Muscle of leg (tissue), 11 donors: Measurements from ENCODE around the gene WDFY2. TPM values are rescaled to one million over a fixed set of nuclear protein-coding genes. Genes with fewer than 3 reads are reported as not detected.

ENCODE experiments used
- DNase-seq: peaks from one replicate; pipeline ENCODE4 v3.0.0; 2013
- H3K27ac ChIP-seq: one replicate; pipeline ENCODE4 v1.5.1; 2013; ENCODE audit warnings: mild to moderate bottlenecking, low read length, control low read depth
- H3K27me3 ChIP-seq: one replicate; pipeline ENCODE4 v1.6.1; 2013; ENCODE audit warnings: low read length; ENCODE audit not compliant: control insufficient read depth, insufficient read depth
- H3K36me3 ChIP-seq: one replicate; pipeline ENCODE4 v1.6.1; 2013; ENCODE audit warnings: low read length; ENCODE audit not compliant: control insufficient read depth, insufficient read depth
- H3K4me1 ChIP-seq: one replicate; pipeline ENCODE4 v1.6.1; 2013; ENCODE audit warnings: low read length; ENCODE audit not compliant: control insufficient read depth, insufficient read depth
- H3K4me3 ChIP-seq: one replicate; pipeline ENCODE4 v1.5.1; 2013; ENCODE audit warnings: low read length, control low read depth
- H3K9me3 ChIP-seq: replicated peaks from 2 replicates; pipeline ENCODE4 v1.6.1; 2013; ENCODE audit warnings: low read depth, low read length; ENCODE audit not compliant: control insufficient read depth
- WGBS: methylation state at CpG from one replicate; pipeline ENCODE4 v1.1.5; 2013; ENCODE audit warnings: missing lambda C conversion rate; ENCODE audit not compliant: insufficient coverage; 5-methylcytosine and 5-hydroxymethylcytosine counted together
- polyA plus RNA-seq, 8 donors: library from polyadenylated mRNA; unstranded; fragments of 120-200 nt; gene quantifications; one replicate each; pipeline versions ENCODE4 v1.2.1 to v1.2.3, GENCODE V29; 2013; ENCODE audit warnings: inconsistent platforms in 1 of 8, low replicate concordance in 1 of 8; ENCODE audit not compliant: insufficient read length in 8 of 8, insufficient read depth in 1 of 8
- total RNA-seq: library from RNA; stranded (reverse); fragments of 120-200 nt; gene quantifications from one replicate; pipeline ENCODE4 v1.2.4, GENCODE V29; 2013

The WDFY2 gene
- total and polyA plus RNA-seq, 9 donors = 4.3 to 9.6 (median 6.5) TPM

DNA sequence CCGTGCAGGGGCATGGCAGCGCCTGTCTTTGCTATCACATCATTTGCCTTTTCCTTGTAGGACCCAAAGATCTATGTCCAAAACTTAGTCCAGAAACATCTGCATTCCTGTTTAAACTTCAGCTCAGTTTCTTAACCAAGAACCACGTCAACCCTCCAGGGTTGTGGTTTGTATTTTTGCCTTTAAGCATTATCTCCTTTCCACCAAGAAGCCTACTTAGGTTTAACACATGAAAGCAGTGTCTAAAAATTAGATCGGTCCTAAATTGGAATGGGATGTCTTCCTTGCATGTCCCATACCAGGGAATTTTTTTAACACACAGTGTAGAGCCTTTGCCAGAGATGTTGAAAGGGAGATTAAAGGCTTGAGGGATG is 180.9 kb downstream of the WDFY2 start:
- H3K4me1 ChIP-seq = peaks cover 11% of the 10 kb centered on the region
- no peak overlapping the region for H3K27ac ChIP-seq
- H3K4me3 ChIP-seq = no peak overlapping the region
- H3K9me3 ChIP-seq = no peaks in the 10 kb centered on the region
- H3K27me3 ChIP-seq = no peaks in the 10 kb centered on the region
- H3K36me3 ChIP-seq = peaks cover 22% of the 10 kb centered on the region
- 83% methylated on average over 2 of the region's 4 CpGs for WGBS
- DNase-seq = no peak

DNA sequence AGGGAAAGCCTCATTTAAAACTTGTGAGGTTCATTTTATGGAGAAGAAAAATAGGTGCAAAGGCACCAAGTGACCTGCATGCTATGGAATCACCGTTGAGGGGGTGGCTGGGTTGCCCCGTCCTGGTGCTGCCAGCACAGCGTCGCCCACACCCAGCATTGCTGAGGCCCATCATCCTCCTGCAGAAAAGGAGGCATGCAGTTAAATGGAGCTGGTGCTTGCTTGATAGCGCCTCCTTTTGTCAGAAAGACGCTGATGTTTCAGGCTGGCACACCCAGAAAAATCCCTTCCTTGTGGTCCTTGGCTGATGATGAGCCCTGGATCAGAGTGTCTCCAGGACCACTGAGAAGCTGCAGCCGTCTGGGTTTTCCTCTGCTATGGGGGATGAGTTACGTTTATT is 182.8 kb downstream of the WDFY2 start:
- DNase-seq = no peak
- WGBS = 79% methylated on average over 6 of the region's 8 CpGs
- Histone ChIP-seq H3K4me1 (peaks cover 11% of the 10 kb centered on the region), H3K27ac (no peak overlapping the region), H3K27me3 (no peaks in the 10 kb centered on the region), H3K9me3 (no peaks in the 10 kb centered on the region), H3K36me3 (peaks cover 26% of the 10 kb centered on the region), H3K4me3 (no peak overlapping the region)

DNA sequence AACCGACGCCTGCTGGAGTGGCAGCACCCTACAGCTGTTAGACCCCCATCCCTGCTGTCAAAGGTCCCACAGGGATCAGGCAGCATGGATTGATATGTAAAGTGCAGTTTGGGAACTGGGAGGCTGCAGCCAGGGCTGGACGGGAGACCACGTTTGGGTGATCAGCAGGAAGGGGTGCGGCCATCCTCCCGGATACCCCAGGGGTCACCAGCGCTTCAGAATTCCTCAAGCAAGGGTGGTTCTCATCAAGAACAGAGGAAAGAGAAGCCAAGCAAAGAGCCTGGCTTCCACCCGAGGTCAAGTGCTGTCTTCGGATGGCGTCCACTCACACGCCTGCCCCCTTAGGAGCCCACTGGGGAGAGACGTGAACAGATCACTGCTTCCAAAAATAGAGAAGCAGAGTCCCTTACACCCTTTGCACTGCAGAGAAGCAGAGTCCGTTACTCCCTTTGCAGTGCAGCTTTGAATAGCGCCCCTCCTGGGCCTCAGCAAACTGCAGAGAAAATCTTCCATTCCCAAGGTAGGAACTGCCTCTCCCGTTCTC is 184.2 kb downstream of the WDFY2 start:
- DNase-seq = no peak
- H3K4me3 ChIP-seq = no peak overlapping the region
- H3K9me3 ChIP-seq = no peaks in the 10 kb centered on the region
- 57% methylated on average over 15 of the region's 15 CpGs for WGBS
- no peaks in the 10 kb centered on the region for H3K27me3 ChIP-seq
- no peak overlapping the region for H3K27ac ChIP-seq
- H3K36me3 ChIP-seq = peaks cover 28% of the 10 kb centered on the region
- peaks cover 11% of the 10 kb centered on the region for H3K4me1 ChIP-seq

DNA sequence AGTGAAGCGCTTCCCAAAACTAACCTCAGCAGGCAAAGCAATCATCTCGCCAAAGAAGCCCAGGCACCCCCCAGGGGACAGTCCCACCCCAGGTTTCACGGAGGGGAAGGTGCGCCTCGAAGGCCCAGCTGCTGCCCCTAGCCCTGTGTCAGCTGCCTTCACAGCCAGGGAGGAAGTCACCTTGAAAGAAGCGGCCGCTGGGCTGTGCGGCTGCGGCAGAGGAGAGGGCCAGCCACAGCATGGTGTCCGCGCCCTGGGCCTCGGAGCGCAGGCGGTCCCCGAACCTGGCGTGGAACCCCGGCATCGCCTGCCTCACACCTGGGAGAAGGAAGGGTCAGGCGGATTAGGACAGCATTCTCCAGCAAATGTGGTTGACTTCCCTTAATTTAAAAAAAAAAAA is 184.7 kb downstream of the WDFY2 start:
- Histone ChIP-seq H3K9me3 (no peaks in the 10 kb centered on the region), H3K27me3 (no peaks in the 10 kb centered on the region), H3K4me3 (no peak overlapping the region), H3K27ac (no peak overlapping the region), H3K36me3 (peaks cover 30% of the 10 kb centered on the region), H3K4me1 (peaks cover 10% of the 10 kb centered on the region)
- no peak for DNase-seq
- WGBS = 79% methylated on average over 15 of the region's 19 CpGs

DNA sequence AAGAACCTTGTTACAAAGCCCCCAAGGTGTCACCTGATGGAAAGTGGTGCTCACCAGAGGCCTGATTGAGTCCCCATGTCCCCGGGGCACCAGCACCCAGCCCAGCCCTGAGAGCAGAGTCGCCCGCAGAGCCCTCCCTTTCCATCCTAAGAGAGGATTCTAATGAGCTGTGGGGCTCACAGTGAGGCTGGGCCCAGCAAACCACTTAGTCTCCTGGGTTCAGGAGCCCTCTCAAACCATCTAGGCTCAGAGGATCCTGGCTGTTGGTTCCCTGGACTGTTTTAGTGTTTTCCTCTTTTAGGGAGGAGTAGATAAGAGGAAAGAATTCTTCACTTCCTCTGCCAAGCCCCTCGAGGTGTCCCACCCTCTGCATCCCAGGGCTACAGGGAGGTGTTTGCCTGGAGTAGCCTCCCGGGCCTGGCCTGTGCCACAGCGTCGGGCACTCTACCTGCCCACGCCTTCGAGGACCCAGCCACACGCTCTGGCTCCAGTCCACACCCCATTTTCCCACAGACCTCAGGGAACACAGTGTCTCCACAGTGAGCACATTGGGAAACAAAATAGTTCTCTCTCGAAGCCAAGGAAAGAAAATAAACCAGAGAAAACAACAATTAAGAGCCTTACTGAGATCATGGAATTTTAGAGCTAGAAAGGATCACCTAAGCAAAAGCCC is 185.3 kb downstream of the WDFY2 start:
- Histone ChIP-seq H3K4me3 (no peak overlapping the region), H3K36me3 (peaks cover 30% of the 10 kb centered on the region), H3K27ac (no peak overlapping the region), H3K4me1 (peaks cover 4% of the 10 kb centered on the region), H3K9me3 (no peaks in the 10 kb centered on the region), H3K27me3 (no peaks in the 10 kb centered on the region)
- 83% methylated on average over 2 of the region's 11 CpGs for WGBS
- DNase-seq = no peak

DNA sequence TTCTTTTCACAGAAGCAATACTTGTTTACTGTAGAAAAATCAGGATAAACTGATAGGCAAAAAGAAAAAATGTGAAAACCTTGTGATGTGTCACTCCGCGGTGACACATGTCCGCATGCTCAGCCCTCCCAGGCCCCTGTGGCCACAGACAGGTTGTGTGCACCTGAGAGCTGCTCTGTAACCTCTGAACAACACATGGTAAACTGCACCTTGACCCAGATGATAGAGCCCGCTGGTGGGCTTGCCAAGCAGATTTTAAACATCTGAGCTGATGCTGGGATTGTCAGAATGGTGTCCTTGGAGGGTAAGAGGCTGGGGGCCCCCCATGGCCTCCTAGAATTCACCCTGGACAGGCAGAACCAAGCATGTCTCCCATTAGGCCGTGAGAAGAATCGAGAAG is 185.9 kb downstream of the WDFY2 start:
- Histone ChIP-seq H3K9me3 (no peaks in the 10 kb centered on the region), H3K36me3 (peaks cover 29% of the 10 kb centered on the region), H3K27ac (no peak overlapping the region), H3K4me3 (no peak overlapping the region), H3K4me1 (no peaks in the 10 kb centered on the region), H3K27me3 (no peaks in the 10 kb centered on the region)
- WGBS = no CpG with 5 or more reads among the region's 6 CpGs
- DNase-seq = no peak

DNA sequence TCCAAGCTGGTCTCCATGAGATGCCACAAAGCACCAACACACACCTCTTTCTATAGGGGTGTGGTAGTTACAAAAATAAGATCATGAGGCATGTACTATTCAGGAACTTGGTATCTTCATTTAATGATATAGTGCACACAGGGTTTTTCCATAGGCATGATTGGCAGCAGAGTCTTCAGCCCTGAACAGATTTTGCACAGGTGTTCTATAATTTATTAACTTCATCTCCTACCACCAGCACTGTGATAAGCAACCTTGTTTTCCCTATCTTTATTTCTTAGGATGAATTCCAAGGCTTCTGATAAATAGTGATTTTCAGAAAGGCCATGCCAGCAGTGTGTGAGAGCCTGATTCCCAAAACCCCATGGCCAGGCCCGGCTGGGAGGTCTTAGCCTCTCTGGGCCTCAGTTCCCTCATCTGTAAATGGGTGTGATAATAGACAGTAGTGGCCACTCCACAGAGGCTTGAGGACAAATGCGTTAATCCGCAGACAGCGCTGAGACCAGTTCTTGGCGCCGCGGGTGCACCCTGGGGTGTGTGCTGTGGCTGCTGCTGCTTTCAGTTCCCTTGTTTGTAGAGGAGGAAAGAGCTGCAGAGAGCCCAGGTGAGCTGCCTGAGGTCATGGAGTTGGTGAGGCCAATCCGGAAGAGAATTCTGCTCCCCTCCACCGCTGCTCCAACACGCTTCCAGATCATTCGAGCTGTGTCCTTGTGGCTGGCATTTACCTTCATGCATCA is 186.6 kb downstream of the WDFY2 start:
- H3K36me3 ChIP-seq = peaks cover 27% of the 10 kb centered on the region
- no peaks in the 10 kb centered on the region for H3K4me1 ChIP-seq
- 75% methylated on average over 2 of the region's 11 CpGs for WGBS
- no peaks in the 10 kb centered on the region for H3K9me3 ChIP-seq
- H3K27me3 ChIP-seq = no peaks in the 10 kb centered on the region
- H3K4me3 ChIP-seq = no peak overlapping the region
- no peak overlapping the region for H3K27ac ChIP-seq
- no peak for DNase-seq

DNA sequence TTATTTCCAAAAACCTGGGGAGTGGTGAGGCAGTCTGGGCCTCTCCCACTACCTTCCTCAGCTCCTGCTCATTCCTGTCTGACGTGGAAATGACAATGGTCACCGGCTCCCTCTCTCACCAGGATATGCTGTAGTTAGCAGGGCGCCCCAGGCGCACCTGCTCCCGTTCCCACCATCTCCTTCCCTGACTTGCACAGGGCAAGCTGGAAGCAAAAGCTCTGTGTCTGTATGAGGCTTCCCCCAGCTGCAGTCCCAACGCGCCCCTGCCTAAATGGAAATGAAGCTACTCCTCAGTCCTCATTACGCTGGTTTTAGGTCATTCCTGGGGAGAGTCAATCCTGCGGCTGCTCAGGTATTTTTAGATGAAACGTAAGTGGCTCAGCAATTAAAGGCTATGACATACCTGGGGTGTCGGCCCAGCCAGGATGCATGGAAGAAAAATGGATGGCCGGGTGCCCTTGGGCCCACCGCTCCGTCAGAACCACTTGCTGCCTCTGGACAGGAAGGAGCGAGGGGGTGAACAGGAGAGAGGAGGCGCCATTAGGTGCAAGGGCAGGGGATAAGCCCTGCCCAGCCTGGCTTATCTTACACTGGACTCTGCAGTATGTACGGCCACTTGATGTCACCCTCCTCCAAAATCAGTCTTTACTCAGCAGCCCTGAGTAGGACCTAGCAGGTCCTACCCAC is 187.3 kb downstream of the WDFY2 start:
- 85% methylated on average over 12 of the region's 17 CpGs for WGBS
- DNase-seq = no peak
- Histone ChIP-seq H3K9me3 (no peaks in the 10 kb centered on the region), H3K4me3 (no peak overlapping the region), H3K27ac (no peak overlapping the region), H3K27me3 (no peaks in the 10 kb centered on the region), H3K36me3 (peaks cover 23% of the 10 kb centered on the region), H3K4me1 (no peaks in the 10 kb centered on the region)

DNA sequence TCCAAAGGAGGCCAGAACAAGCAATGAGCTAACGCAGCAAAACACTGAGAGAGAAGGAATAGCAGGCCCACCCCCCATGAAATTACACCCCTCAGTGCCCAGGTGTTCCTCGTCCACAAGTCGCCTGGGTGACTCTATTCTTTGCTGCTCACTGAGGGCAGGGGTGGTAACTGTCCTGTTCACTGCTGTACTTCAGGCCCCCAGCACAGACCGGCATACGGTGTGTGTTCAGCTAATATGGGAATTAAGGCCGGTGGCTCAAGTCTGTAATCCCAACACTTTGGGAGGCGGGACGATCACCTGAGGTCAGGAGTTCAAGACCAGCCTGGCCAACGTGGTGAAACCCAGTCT is 187.8 kb downstream of the WDFY2 start:
- no peaks in the 10 kb centered on the region for H3K27me3 ChIP-seq
- H3K36me3 ChIP-seq = peaks cover 18% of the 10 kb centered on the region
- H3K4me1 ChIP-seq = no peaks in the 10 kb centered on the region
- no peak for DNase-seq
- H3K9me3 ChIP-seq = no peaks in the 10 kb centered on the region
- WGBS = 92% methylated on average over 7 of the region's 9 CpGs
- no peak overlapping the region for H3K27ac ChIP-seq
- no peak overlapping the region for H3K4me3 ChIP-seq

DNA sequence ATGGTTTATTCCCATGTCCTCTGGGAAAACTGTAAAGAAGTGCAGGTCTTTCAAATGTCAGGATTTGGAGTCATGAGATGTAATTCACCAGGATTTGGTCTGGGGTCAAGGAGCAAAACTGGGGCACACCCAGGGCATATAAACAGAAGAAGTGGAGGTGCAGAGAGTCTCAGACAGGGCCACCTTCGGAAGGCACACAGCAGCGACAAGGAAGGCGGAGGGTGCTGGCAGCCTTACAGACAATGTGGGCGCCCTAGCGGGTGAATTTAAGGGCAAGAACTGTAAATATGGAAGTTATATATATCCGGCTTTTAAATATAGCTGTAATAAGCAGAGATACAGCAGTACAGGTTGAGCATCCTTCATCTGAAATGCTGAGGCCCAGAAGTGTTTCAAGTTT is 188.5 kb downstream of the WDFY2 start:
- peaks cover 16% of the 10 kb centered on the region for H3K36me3 ChIP-seq
- no peak for DNase-seq
- no peaks in the 10 kb centered on the region for H3K9me3 ChIP-seq
- no peak overlapping the region for H3K4me3 ChIP-seq
- H3K27ac ChIP-seq = no peak overlapping the region
- no peaks in the 10 kb centered on the region for H3K4me1 ChIP-seq
- 89% methylated on average over 5 of the region's 6 CpGs for WGBS
- H3K27me3 ChIP-seq = no peaks in the 10 kb centered on the region
